Esophagus muscularis mucosa (tissue), 3 donors: ENCODE measurements around the gene CNOT6.

Experiments used
- CTCF ChIP-seq, 3 experiments: fragments of 200-600 bp in 2 of 3; fragments of 450-650 bp in 1 of 3; sonication (generic) in 2 of 3; IDR thresholded peaks; one replicate each; pipeline ENCODE4 v1.5.1; 2017 to 2019; ENCODE audit warnings: antibody characterized with exemption in 3 of 3, mild to moderate bottlenecking in 2 of 3, moderate library complexity in 1 of 3
- POLR2AphosphoS5 ChIP-seq, 2 donors: sonication (generic); formaldehyde crosslinking; IDR thresholded peaks; one replicate each; pipeline ENCODE4 v1.6.1; 2017; ENCODE audit warnings: antibody characterized with exemption in 2 of 2

- TF ChIP-seq CTCF (IDR thresholded peaks at IDR 0.05) (no peak), POLR2AphosphoS5 (IDR thresholded peaks at IDR 0.05) (no peak)
Observed at GRCh38 chr5:180461303-180461702, 32.9 kb upstream of the CNOT6 start.
